DMS153 treated with DMSO at 0.1 percent for 48 hours (cell line): ENCODE measurements around the gene SCG5.

Experiments used
- DNase-seq: peaks from one replicate; lab custom pipeline; 2025; ENCODE audit not compliant: unreplicated experiment; lab: John Stamatoyannopoulos, UW

The SCG5 gene

GRCh38 chr15:32718821-32719716 is 77.6 kb downstream of the SCG5 start:
- DNase-seq, result no peak

- no peak for DNase-seq
Measured at GRCh38 chr15:32721596-32721995, 80.1 kb downstream of the SCG5 start.

GRCh38 chr15:32722136-32722535 is 80.6 kb downstream of the SCG5 start:
- no peak for DNase-seq

- no peak for DNase-seq
Measured at GRCh38 chr15:32723171-32723948, 81.8 kb downstream of the SCG5 start.

- no peak for DNase-seq
Measured at GRCh38 chr15:32729700-32730395, 88.3 kb downstream of the SCG5 start.

GRCh38 chr15:32730677-32731654 is 89.5 kb downstream of the SCG5 start:
- DNase-seq, result peak; percentile 46

GRCh38 chr15:32732574-32733157 is 91.2 kb downstream of the SCG5 start:
- no peak for DNase-seq

- DNase-seq, result no peak
Measured at GRCh38 chr15:32733281-32733680, 91.8 kb downstream of the SCG5 start.

- DNase-seq, result no peak
Measured at GRCh38 chr15:32735989-32736700, 94.6 kb downstream of the SCG5 start.

- DNase-seq, result no peak
Measured at GRCh38 chr15:32736701-32737061, 95.2 kb downstream of the SCG5 start.

GRCh38 chr15:32737304-32737703 is 95.8 kb downstream of the SCG5 start:
- no peak for DNase-seq

- no peak for DNase-seq
Measured at GRCh38 chr15:32738666-32739065, 97.2 kb downstream of the SCG5 start.

GRCh38 chr15:32739522-32740063 is 98.1 kb downstream of the SCG5 start:
- DNase-seq, result no peak

GRCh38 chr15:32743411-32744140 is 102.1 kb downstream of the SCG5 start:
- no peak for DNase-seq

- DNase-seq, result no peak
Measured at GRCh38 chr15:32746116-32746857, 104.8 kb downstream of the SCG5 start.
